K562 (cell line): Measurements from ENCODE around the gene MED20. TPM values are rescaled to one million over a fixed set of nuclear protein-coding genes. Genes with fewer than 3 reads are reported as not detected.

Experiments used
- CAMTA2 ChIP-seq: fragments of 250-450 bp; sonication (Bioruptor Pico); conservative IDR thresholded peaks from 2 replicates; pipeline ENCODE4 v1.5.1; 2022
- KAT7 ChIP-seq: sonication (generic); formaldehyde crosslinking; IDR thresholded peaks from 2 replicates; pipeline ENCODE4 v1.8.0; 2022; ENCODE audit warnings: missing genetic modification reagents, mild to moderate bottlenecking, borderline replicate concordance
- NR3C1 ChIP-seq: sonication (generic); formaldehyde crosslinking; IDR thresholded peaks from 2 replicates; pipeline ENCODE4 v1.8.1; 2022; ENCODE audit warnings: missing genetic modification reagents
- POLR2G ChIP-seq: fragments of 200-400 bp; formaldehyde crosslinking; IDR thresholded peaks from 2 replicates; pipeline ENCODE4 v1.6.1; 2017; ENCODE audit warnings: low read depth, mild to moderate bottlenecking, antibody characterized with exemption, low read length, moderate library complexity
- PRMT5 ChIP-seq: sonication (generic); formaldehyde crosslinking; IDR thresholded peaks from 2 replicates; pipeline ENCODE4 v1.5.0; 2020; ENCODE audit warnings: missing genetic modification reagents
- RBFOX2 ChIP-seq: fragments of 200-400 bp; formaldehyde crosslinking; IDR thresholded peaks from 2 replicates; pipeline ENCODE4 v1.6.1; 2017; ENCODE audit warnings: low read depth, mild to moderate bottlenecking, low read length, moderate library complexity
- SMARCE1 ChIP-seq: fragments of 450-650 bp; IDR thresholded peaks from 2 replicates; pipeline ENCODE4 v1.7.1; 2016; ENCODE audit warnings: mild to moderate bottlenecking
- SRSF1 ChIP-seq: fragments of 200-400 bp; formaldehyde crosslinking; IDR thresholded peaks from 2 replicates; pipeline ENCODE4 v1.6.1; 2017; ENCODE audit warnings: mild to moderate bottlenecking, low read depth, low read length, moderate library complexity
- TOE1 ChIP-seq, 2 experiments: fragments of 450-650 bp in 1 of 2; sonication (generic) in 1 of 2; formaldehyde crosslinking in 1 of 2; IDR thresholded peaks; 2 replicates each; pipeline versions ENCODE4 v1.7.1 to v1.8.0; 2016 to 2022; ENCODE audit warnings: borderline replicate concordance in 2 of 2, mild to moderate bottlenecking in 2 of 2, antibody characterized with exemption in 1 of 2, inconsistent platforms in 1 of 2, low read depth in 1 of 2, missing genetic modification reagents in 1 of 2, moderate library complexity in 1 of 2
- ZC3H11A ChIP-seq: IDR thresholded peaks from 2 replicates; pipeline ENCODE4 v1.6.1; 2012; ENCODE audit warnings: low read depth, low read length, improper control_type of control experiment
- ZNF121 ChIP-seq: sonication (generic); formaldehyde crosslinking; conservative IDR thresholded peaks from 2 replicates; pipeline ENCODE4 v1.8.0; 2022; ENCODE audit warnings: missing genetic modification reagents
- ZNF184 ChIP-seq: sonication (generic); formaldehyde crosslinking; IDR thresholded peaks from 2 replicates; pipeline ENCODE4 v1.5.0; 2020; ENCODE audit warnings: missing genetic modification reagents
- polyA plus RNA-seq, 8 experiments: library from polyadenylated mRNA; depleted of rRNA in 4 of 8; stranded (reverse) in 5 of 8; unstranded in 3 of 8; fragments of >200 nt; fragmentation: Nextera tagmentation in 2 of 8; fragmentation: Illumina TruSeq in 1 of 8; extraction: Ambion mirVana in 2 of 8; extraction: Trizol in 1 of 8; gene quantifications; 2 replicates each; pipeline versions ENCODE4 v1.2.1 to v1.2.3, GENCODE V29; 2011 to 2014; ENCODE audit warnings: inconsistent platforms in 1 of 8, missing spikeins in 1 of 8
- total RNA-seq, 7 experiments: library from RNA; depleted of rRNA in 6 of 7; stranded (reverse); fragments of >200 nt in 6 of 7; fragmentation: Illumina TruSeq in 2 of 7; extraction: Trizol in 2 of 7; gene quantifications; 2 replicates each; pipeline versions ENCODE4 v1.2.1 to v1.2.3, GENCODE V29; 2011 to 2021; ENCODE audit warnings: low replicate concordance in 1 of 7
- TF ChIP-seq, protein P1 (sequence below): conservative IDR thresholded peaks from 2 replicates; pipeline ENCODE4 v1.6.1; 2011; ENCODE audit warnings: low read depth, mild to moderate bottlenecking, low read length; ENCODE audit not compliant: control insufficient read depth
- TF ChIP-seq, protein P2 (sequence below), 2 experiments: IDR thresholded peaks; 2 replicates each; pipeline ENCODE4 v1.6.1; 2011; ENCODE audit warnings: borderline replicate concordance in 1 of 2, control low read depth in 1 of 2, low read depth in 1 of 2, low read length in 1 of 2, mild to moderate bottlenecking in 1 of 2, mixed read lengths in 1 of 2, moderate library complexity in 1 of 2; ENCODE audit not compliant: insufficient read depth in 1 of 2, insufficient read length in 1 of 2, poor library complexity in 1 of 2, severe bottlenecking in 1 of 2; ENCODE audit errors: extremely low read depth in 1 of 2

Gene MED20
- total and polyA plus RNA-seq, 9 of the 15 experiments (the other 6 are each of a cell fraction or from before 2014, with no cell fraction given) = 27.3 to 80.9 (median 46.0) TPM

- TF ChIP-seq SMARCE1 (peak; percentile 18; the same call in 1 of the 2 replicates), KAT7 (no peak), TOE1 (IDR thresholded peaks at IDR 0.05; ENCODE audit: borderline replicate concordance) (0 out of 2 replicates have a peak, but pooled peaks have one; percentile 8), TOE1 (CRISPR knock-in tag; IDR thresholded peaks at IDR 0.05; ENCODE audit: borderline replicate concordance, low read depth) (no peak), NR3C1 (CRISPR knock-in tag) (0 out of 2 replicates have a peak, but pooled peaks have one; percentile 56), RBFOX2 (peak; percentile 71), PRMT5 (CRISPR knock-in tag) (no peak), ZNF121 (CRISPR knock-in tag) (no peak), ZNF184 (CRISPR knock-in tag) (no peak), SRSF1 (peak; percentile 19; the same call in 1 of the 2 replicates), POLR2G (peak; percentile 60; the same call in 1 of the 2 replicates), ZC3H11A (no peak), CAMTA2 (CRISPR knock-in tag) (0 out of 2 replicates have a peak, but pooled peaks have one; percentile 60)
- TF ChIP-seq, protein P1, sequence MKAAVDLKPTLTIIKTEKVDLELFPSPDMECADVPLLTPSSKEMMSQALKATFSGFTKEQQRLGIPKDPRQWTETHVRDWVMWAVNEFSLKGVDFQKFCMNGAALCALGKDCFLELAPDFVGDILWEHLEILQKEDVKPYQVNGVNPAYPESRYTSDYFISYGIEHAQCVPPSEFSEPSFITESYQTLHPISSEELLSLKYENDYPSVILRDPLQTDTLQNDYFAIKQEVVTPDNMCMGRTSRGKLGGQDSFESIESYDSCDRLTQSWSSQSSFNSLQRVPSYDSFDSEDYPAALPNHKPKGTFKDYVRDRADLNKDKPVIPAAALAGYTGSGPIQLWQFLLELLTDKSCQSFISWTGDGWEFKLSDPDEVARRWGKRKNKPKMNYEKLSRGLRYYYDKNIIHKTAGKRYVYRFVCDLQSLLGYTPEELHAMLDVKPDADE = peak; percentile 79; the same call in 1 of the 2 replicates
- TF ChIP-seq, protein P2, sequence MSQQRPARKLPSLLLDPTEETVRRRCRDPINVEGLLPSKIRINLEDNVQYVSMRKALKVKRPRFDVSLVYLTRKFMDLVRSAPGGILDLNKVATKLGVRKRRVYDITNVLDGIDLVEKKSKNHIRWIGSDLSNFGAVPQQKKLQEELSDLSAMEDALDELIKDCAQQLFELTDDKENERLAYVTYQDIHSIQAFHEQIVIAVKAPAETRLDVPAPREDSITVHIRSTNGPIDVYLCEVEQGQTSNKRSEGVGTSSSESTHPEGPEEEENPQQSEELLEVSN (IDR thresholded peaks at IDR 0.05; ENCODE audit: borderline replicate concordance in 1 of 2, extremely low read depth in 1 of 2, insufficient read depth in 1 of 2, insufficient read length in 1 of 2, low read depth in 1 of 2, low read length in 1 of 2, poor library complexity in 1 of 2, severe bottlenecking in 1 of 2) = peak in 1 of 2 experiments; percentile 5
These were observed 716 bp upstream of the MED20 start (continued) for GRCh38 chr6:41921712-41921998.
